Osteocyte (in vitro differentiated cells): Measurements from ENCODE around the gene ATP8A2. TPM values are rescaled to one million over a fixed set of nuclear protein-coding genes. Genes with fewer than 3 reads are reported as not detected.
A peak's percentile ranks its signal among the peaks of the same experiment; 100 is the strongest.

ENCODE experiments used
- DNase-seq: peaks from one replicate; pipeline ENCODE4 v3.0.0; 2021; ENCODE audit warnings: mixed read lengths; ENCODE audit not compliant: unreplicated experiment; ENCODE audit errors: extremely low spot score
- H3K27ac Mint-ChIP-seq: one replicate; pipeline ENCODE4 v1.8.0; 2021; ENCODE audit warnings: mild to moderate bottlenecking, mixed read lengths; ENCODE audit not compliant: unreplicated experiment
- H3K27me3 Mint-ChIP-seq: one replicate; pipeline ENCODE4 v1.8.0; 2021; ENCODE audit warnings: mixed read lengths; ENCODE audit not compliant: unreplicated experiment
- H3K36me3 Mint-ChIP-seq: one replicate; pipeline ENCODE4 v1.8.0; 2021; ENCODE audit warnings: mixed read lengths; ENCODE audit not compliant: unreplicated experiment
- H3K4me1 Mint-ChIP-seq: one replicate; pipeline ENCODE4 v1.8.0; 2021; ENCODE audit warnings: mixed read lengths; ENCODE audit not compliant: unreplicated experiment
- H3K4me3 Mint-ChIP-seq: one replicate; pipeline ENCODE4 v1.8.0; 2021; ENCODE audit warnings: mild to moderate bottlenecking, moderate library complexity, mixed read lengths; ENCODE audit not compliant: unreplicated experiment
- H3K9me3 Mint-ChIP-seq: one replicate; pipeline ENCODE4 v1.8.0; 2021; ENCODE audit warnings: mixed read lengths; ENCODE audit not compliant: unreplicated experiment
- CTCF ChIP-seq: fragments of 200-600 bp; sonication (generic); IDR thresholded peaks from 2 replicates; pipeline ENCODE4 v1.5.0; 2021; ENCODE audit warnings: antibody characterized with exemption, mild to moderate bottlenecking, moderate library complexity
- long read RNA-seq: library from polyadenylated mRNA; unstranded; transcript quantifications from one replicate; pipeline ENCODE4 v2.0.0, GENCODE V29; 2021
- total RNA-seq: library from RNA; stranded (reverse); gene quantifications from 2 replicates; pipeline ENCODE4 v1.2.1, GENCODE V29; 2021

Gene ATP8A2
- 1.0 and 1.1 TPM in 2 replicates for total RNA-seq
- long read RNA-seq, partial matches to known transcripts: 3 of 6 reads
- long read RNA-seq, other reads (novel, unspliced or antisense): 3 of 6 reads

GRCh38 chr13:25371875-25372283, at the start of gene ATP8A2:
TSS of gene ATP8A2 (plus strand) at chr13:25371974. CDS start at chr13:25372213, 239 bp downstream.
- TF ChIP-seq CTCF: no peak
- no peaks in the 10 kb centered on the region for H3K36me3 Mint-ChIP-seq
- H3K27ac Mint-ChIP-seq: no peak within 1 kb of the TSS
- H3K4me1 Mint-ChIP-seq: peaks cover 3% of the 10 kb centered on the region
- H3K9me3 Mint-ChIP-seq: no peaks in the 10 kb centered on the region
- H3K4me3 Mint-ChIP-seq: peak within 1 kb of the TSS; percentile 73
- peaks cover 75% of the 10 kb centered on the region for H3K27me3 Mint-ChIP-seq
- no peak for DNase-seq

- H3K9me3 Mint-ChIP-seq: no peaks in the 10 kb centered on the region
- H3K27me3 Mint-ChIP-seq: no peaks in the 10 kb centered on the region
- no peak for DNase-seq
- TF ChIP-seq CTCF: no peak
- H3K36me3 Mint-ChIP-seq: peaks cover 43% of the 10 kb centered on the region
- no peak overlapping the region for H3K4me3 Mint-ChIP-seq
- H3K4me1 Mint-ChIP-seq: no peaks in the 10 kb centered on the region
- no peak overlapping the region for H3K27ac Mint-ChIP-seq
Observed at GRCh38 chr13:25324100-25324499, 47.7 kb upstream of the ATP8A2 start.

GRCh38 chr13:25329706-25330105, 42.1 kb upstream of the ATP8A2 start:
- TF ChIP-seq CTCF: no peak
- H3K36me3 Mint-ChIP-seq: peaks cover 52% of the 10 kb centered on the region
- H3K9me3 Mint-ChIP-seq: no peaks in the 10 kb centered on the region
- no peak overlapping the region for H3K4me3 Mint-ChIP-seq
- H3K27me3 Mint-ChIP-seq: no peaks in the 10 kb centered on the region
- H3K4me1 Mint-ChIP-seq: peaks cover 2% of the 10 kb centered on the region
- DNase-seq: no peak
- no peak overlapping the region for H3K27ac Mint-ChIP-seq

- Mint-ChIP-seq H3K9me3 (no peaks in the 10 kb centered on the region), H3K36me3 (peaks cover 44% of the 10 kb centered on the region), H3K4me1 (peaks cover 2% of the 10 kb centered on the region), H3K27ac (no peak overlapping the region), H3K27me3 (no peaks in the 10 kb centered on the region), H3K4me3 (no peak overlapping the region)
- no peak for DNase-seq
- TF ChIP-seq CTCF: no peak
Observed at GRCh38 chr13:25330541-25330940, 41.2 kb upstream of the ATP8A2 start.

- Mint-ChIP-seq H3K27ac (no peak overlapping the region), H3K9me3 (no peaks in the 10 kb centered on the region), H3K36me3 (peaks cover 36% of the 10 kb centered on the region), H3K4me1 (peaks cover 6% of the 10 kb centered on the region), H3K4me3 (no peak overlapping the region), H3K27me3 (no peaks in the 10 kb centered on the region)
- no peak for TF ChIP-seq CTCF
- no peak for DNase-seq
Observed at GRCh38 chr13:25335856-25336255, 35.9 kb upstream of the ATP8A2 start.
